Femur (tissue), 1 donor: ENCODE measurements around the gene PANX2.
"Not testable (repeated sequence)": the region's sequence is repeated elsewhere in the genome, so short reads cannot be mapped to it uniquely, and the experiment has no call there.

Experiments
- DNase-seq: peaks from one replicate; pipeline ENCODE4 v3.0.0-alpha.2; 2017

PANX2 gene

DNA sequence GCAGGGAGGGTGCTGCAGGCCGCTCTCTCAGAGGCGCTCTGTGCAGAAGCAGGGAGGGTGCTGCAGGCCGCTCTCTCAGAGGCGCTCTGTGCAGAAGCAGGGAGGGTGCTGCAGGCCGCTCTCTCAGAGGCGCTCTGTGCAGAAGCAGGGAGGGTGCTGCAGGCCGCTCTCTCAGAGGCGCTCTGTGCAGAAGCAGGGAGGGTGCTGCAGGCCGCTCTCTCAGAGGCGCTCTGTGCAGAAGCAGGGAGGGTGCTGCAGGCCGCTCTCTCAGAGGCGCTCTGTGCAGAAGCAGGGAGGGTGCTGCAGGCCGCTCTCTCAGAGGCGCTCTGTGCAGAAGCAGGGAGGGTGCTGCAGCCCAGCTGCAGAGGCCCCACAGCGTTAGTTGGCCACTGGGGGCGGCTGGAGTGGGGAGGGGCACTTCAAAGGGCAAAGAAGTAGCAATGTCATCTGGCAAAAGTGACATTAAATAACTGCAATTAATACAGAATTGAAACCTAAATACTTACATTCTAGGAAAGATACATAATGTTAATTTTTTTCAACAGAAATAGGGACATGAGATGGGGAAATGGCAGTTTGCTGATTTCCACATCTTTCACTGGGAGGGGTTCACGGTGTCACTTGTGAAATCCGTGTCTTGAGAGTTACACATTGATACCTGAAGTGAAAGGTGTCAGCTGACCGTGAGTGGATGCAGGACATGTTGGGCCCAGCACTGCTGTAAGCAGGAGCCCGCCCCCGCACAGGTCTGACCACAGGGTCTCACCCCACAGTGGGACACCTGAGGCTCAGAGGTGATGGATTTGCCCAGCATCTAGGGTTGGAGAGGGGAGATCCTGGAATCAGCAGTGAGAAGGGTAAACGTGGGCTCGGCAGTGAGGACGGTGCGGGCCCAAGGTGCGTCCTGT is 23.0 kb upstream of the PANX2 start:
- not testable (repeated sequence) for DNase-seq

DNA sequence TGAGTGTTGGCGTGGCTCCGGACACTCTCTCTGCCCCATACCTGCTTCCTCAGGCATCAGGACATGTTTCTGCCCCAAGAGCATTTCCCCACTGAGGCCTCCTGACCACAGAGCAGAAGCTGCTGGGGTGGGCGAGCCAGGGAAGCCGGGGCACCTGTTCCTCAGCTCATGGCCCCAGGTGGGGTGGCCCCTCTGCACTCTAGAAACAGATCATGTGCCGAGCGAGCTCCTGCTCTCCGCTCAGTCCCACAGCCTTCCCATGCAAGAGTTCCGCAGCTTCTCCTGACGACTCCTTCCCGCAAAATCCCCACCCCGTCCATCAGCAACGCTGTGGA is 22.4 kb upstream of the PANX2 start:
- DNase-seq, result no peak

DNA sequence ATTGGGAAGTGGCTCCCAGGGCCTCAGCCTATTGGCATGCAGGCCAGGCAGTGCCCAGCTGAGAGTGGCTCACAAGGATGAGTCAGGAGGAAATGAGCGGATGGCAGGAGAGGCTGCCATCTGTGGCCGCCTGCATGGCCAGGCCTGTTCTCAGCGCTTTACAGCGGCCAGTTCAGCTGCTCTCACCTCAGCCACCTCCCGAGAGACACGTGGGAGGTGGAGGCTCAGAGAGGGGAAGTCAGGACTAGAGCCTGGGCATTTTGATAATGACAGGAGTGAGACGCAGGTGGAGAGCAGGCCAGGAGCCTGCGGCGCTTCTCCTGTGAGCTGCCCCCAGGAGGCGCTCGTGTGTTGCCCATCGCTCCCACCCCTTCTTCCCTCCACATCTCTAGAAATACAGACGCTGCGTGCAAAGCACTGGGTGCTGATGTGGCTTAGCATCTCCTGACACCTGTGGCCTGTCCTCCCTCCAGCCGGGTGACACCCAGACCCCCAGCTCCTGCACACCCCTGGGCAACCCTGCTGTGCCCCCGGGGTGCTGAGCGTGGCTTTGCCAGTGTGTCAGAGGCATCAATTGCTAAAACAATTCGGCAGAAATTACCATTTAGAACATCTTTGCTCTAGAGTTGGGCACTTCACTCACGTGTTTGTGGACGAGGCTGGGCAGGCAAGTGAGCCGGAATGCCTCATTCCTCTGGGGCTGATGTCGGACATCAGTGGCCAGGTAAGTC is 21.4 kb upstream of the PANX2 start:
- DNase-seq, result peak; percentile 54

DNA sequence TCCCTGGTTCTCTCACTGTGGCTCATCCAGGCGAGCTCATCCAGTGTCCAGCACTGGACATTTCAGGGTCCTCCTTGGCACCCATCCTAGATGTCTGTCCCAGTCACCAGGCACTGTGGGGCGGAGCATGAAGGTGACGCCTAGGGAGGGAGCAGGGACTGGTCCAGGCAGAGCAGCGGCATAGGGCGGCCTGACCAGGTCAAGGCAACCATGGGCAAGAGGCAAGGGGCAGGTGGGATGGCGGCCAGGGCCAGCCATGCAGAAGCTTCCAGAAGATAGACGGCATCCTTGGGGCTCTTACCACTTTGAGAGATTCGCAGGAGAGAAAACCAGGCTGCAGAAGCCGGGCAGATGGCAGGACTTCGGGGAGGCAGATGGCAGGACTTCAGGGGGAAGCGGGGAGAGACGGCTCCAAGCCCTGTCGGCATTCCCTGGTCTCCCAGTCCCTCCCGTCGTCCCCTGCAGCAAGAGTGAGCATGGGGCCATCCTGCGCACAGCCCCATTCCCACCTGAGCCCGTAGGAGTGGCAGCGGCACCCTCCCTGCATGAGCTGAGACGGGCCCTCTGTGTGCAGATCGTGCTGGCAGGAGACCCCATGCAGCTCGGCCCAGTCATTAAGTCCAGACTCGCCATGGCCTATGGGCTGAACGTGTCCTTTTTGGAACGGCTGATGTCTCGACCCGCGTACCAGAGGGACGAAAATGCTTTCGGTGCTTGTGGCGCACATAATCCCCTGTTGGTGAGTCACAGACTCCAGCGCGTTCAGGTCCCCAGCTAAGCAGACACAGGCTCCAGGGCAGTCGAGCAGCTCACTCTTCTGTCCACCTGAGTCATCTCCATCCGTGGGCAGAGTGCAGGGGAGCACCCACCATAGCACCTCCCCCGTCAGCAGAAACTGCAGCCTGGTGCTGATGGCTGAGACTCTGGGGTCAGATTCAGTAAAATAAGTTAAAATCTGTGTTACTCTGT is 20.1 kb upstream of the PANX2 start:
- no peak for DNase-seq

DNA sequence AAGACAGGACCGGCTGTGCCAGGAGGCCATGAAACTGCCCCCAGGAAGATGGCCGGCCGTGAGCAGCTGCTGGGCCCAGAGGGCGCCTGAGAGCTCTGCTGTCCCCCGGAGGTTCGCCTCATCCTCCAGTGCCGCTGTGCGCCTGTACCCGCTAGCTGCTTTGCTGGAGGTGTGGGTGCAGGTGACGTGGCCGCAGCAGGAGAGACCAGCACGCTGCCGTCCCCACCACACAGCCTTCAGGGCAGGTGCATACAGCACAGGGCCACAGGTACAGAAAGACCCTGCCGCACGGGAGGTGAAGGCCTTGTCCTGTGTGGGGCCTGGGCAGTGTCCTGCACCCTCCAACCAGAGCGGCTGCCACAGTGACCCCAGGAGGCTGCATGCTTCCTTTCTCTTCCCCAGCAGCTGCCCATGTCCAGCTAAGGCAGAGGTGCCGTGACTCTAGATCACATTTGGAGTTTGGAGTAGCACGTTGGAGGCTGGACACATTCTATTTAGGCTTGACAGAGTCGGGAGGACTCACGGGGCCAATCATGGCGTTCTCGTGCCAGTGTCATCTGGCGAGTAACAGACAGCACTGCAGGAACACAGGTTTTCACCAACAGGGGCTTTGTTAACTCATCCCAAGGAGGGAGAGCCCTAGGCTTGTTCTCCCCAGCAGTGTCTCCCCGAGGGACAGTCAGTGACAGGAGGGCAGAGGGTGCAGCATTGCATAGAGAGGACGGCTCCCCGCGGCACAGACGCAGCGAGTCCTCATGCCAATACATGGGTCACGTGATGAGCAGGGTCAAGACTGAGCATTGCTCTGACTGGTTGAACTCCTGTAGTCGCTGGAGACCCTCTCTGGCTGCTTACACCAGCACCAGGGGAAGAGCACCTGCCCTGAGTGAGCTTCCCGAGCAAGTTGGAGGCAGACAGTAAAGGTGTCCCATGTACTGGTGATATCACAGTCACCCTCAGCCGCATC is 18.7 kb upstream of the PANX2 start:
- no peak for DNase-seq

DNA sequence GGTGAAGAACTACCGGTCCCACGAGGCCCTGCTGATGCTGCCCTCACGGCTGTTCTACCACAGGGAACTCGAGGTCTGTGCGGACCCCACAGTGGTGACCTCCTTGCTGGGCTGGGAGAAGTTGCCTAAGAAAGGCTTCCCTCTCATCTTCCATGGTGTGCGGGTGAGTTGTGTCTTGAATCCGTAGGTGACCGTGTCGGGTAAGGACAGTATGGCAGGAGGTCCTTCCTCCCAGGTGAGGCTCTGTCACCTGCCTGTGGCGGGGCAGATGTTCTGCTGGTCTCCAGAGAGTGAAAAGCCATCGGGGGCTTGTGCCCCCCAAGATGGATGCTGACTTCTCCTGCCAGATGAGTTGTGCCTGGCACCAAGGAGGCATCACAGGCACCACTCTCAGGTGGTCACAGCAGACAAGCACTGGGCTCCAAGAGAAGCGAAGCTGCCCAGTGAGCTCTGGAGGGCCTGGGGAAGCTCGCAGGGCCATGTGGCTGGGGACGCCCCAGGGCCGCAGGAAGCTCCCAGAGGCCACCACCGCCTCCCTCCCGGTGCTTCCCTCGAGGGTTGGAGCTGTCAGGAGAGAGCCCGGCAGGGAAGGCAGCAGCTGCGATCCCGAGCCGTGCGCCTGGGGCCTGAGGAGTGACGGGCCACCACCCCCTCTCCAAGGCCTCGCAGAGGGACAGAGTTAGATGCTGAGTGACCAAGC is 17.3 kb upstream of the PANX2 start:
- no peak for DNase-seq

DNA sequence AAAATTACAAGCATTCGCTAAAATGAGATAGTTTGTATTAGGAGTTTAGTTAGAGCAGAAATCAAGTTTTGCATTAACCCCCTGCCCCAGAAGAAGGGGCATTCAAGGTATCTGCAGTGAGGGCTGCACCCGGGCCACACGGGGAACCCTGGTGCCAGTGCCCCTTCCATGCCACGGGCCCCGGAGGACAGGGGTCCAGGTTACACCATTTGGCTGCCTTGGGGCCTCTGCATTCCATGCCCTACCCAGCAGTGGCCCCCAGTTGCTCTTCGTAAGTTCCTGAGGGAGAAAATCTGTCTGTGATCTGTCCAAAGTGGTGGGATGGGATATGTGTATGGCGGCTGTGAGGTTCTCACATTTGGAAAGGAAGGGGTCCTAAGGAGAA is 16.8 kb upstream of the PANX2 start:
- no peak for DNase-seq

DNA sequence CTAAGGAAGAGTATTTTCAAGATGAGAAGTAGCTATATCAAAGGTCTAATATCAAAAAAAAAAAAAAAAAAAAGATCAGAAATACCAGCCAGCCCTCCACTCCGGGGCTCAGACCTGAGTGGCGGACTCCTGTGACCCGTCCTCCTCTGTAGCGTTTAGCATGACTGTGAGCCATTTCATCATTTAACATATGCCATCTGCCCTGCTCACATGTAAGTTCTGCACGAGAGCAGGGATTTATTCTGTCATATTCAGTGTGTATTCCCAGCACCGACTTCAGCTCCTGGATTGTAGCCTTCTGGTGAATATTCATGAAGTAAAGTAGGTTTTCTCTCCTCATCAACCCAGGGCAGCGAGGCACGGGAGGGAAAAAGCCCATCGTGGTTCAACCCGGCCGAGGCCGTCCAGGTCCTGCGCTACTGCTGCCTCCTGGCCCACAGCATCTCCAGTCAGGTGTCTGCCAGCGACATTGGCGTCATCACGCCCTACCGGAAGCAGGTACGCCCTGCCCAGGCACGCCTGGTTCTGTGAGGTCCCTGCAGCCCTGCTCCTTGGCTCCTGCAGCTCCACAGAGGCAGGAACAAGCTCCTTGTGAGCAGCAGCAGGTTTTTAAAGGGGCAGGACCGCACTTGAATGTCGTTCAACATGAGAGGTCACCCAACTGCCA is 12.7 kb upstream of the PANX2 start:
- peak; percentile 15 for DNase-seq

DNA sequence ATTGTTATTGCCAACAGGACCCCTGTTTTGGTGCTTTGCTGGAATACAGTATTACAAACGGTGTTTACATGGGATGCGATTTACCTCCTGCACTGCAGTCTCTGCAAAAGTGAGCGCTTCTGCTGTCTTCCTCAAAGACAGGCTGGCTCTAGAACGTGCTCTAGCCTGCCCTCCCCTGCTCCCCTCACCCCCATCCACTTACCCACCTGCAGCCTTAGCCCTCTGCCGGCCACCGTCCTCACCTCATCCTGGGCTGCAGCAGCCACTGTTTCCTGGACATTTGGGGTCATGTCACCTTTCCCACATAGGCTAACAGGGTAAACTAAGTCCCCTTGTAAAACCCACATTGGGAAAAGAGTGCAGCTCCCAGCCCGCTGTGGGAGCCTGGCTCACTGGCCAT is 9.6 kb upstream of the PANX2 start:
- DNase-seq, result no peak

DNA sequence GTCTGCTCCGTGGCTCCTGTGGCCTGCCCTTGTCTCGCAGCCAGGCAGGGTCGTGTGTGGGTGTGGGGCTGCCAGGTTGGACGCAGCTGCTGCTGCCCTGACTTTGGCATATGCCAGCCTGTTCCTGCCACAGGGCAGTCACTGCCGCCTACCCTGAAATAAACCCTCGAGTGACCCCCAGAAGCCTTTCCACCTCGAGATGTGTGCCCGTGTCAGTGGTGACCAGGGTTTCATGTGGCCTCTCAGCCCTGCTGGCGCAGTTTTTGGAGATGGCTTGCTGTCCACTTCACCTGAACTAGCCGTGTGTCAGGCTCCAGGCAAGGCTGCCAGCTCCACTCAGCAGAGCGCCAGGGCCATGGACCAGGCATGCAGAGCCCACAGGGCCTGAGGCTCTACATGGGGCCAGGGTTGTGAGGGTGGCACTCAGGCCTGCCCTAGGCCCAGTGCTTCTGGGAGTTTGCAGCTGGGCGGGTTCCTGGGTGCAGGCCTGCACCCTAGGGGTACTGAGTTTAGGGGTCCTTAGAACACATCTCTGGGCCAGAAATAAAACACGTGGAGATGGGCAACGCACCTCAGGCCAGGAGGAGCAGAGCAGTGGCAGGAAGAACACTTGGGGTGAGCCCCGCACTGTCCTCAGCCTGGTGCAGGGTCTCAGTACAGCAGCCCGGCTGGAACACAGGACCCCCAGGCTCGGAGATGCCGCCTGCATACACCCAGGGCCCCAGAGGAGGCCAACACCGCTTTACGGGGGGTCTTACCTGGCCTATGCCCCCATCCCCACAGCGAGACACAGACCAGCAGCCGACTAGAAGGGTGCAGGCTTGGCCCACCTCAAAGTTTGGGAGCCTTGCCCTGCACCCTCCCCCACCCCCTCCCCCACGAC is 8.8 kb upstream of the PANX2 start:
- no peak for DNase-seq

DNA sequence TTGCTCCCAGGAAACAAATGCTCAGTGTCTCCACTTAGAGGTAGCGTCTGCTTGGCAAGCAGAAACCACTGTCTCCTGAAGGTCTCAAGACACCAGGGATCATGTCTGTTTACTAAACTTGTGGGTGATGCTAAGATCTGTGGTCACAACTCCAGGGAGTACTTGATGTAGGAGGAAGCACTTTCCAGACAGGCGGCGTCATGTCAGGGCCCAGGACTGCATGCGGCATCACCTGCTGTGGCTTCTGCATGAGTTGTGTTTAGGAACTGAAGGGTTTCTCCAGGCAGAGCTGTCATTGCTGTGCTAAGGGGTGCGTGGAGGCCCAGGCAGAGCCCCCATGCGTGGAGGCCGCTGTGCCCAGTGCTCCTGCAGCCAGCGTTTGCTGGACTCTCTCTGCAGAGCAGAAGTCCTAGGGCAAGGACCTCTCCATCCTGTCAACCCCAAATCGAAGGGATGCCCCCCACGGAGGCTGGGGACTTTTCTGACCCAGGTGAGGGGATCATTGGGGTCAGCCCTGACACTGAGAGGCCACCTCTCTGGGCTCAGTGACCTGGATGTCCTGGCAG is 8.1 kb upstream of the PANX2 start:
- DNase-seq, result no peak

DNA sequence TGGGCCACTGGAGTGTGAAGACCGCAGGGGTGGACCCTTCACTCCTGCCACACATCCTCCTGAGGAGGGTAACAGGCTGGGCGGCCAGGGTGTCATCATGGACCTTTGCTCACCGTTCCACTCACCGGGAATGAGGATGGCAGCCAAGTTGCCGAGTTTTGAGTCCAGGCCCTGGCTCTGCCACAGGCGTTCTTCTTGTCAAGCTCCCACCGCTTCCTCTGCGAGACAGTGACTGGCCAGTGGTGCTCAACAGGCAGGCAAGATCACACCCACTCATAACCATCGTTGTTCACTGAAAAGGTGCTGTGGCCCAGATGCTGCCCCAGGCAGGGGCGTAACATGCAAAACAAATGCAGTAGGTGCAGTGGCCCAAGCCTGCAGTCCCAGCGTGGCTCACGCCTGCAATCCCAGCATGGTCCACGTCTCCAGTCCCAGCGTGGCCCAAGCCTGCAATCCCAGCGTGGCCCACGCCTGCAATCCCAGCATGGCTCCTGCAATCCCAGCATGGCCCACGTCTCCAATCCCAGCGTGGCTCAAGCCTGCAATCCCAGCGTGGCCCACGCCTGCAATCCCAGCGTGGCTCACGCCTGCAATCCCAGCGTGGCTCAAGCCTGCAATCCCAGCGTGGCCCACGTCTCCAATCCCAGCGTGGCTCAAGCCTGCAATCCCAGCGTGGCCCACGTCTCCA is 5.0 kb upstream of the PANX2 start:
- DNase-seq, result peak; percentile 15

DNA sequence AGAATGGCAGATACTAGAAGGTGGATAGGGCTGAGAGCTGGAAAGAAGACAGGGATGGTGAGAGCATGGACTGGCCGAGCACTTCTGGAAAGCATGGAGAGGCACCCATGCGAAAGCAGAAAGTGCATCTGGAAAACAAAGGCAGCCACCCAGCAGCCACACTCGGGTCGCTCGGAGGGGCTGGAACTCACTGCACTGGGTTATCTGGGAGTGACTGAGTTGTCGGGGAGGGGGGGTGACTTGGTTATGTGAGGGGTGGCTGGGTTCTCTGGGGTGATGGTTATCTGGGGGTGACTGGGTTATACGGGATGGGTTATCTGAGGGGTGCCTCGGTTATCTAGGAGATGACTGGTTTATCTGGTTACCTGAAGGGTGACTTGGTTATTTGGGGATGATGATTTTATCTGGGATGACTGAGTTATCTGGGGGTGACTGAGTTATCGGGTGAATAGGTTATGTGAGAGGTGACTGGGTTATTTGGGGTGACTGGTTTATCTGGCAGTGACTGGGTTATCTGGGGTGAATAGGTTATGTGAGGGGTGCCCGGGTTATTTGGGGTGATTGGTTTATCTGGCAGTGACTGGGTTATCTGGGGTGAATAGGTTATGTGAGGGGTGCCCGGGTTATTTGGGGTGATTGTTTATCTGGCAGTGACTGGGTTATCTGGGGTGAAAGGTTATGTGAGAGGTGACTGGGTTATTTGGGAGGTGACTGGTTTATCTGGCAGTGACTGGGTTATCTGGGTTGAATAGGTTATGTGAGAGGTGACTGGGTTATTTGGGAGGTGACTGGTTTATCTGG is 2.6 kb upstream of the PANX2 start:
- peak; percentile 10 for DNase-seq

DNA sequence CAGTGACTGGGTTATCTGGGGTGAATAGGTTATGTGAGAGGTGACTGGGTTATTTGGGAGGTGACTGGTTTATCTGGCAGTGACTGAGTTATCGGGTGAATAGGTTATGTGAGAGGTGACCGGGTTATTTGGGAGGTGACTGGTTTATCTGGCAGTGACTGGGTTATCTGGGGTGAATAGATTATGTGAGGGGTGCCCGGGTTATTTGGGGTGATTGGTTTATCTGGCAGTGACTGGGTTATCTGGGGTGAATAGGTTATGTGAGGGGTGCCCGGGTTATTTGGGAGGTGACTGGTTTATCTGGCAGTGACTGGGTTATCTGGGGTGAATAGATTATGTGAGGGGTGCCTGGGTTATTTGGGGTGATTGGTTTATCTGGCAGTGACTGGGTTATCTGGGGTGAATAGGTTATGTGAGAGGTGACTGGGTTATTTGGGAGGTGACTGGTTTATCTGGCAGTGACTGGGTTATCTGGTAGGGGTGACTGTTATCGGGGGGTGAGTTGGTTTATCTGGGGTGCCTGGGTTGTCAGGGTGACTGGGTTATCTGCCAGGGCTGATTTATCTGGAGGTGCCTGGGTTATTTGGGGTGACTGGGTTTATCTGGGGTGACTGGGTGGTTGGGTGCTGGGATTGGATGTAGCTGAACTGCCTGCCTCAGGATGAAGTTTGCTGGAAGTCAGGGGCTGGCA is 1.9 kb upstream of the PANX2 start:
- DNase-seq, result not testable (repeated sequence)

DNA sequence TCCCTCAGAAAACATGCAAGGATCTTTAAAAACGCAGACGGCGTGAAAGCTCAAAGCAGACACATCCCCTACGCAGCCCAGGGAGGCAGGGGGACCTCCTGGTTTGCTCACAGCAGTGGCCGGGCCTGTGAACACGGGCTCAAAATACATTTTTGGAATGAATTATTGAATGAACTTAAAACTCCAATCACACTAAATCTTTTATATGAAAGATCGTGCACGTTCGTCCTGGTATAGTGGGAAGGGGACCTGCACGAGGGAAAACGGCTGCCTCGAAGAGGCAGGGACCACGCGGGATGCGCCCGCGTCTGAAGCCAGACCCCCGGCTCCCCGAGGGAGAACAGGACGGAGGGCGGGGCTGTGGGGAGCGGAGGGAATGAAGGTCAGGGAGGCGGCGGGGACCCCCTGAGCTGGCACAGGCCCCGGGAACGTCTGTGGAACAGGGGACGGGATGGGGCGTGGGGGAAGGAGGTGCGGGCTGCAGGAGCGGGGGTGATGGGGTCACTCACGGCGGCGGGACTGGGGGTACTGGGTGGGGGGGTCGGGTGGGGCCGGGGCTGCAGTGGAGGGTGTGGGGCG is 1.3 kb upstream of the PANX2 start:
- peak; percentile 19 for DNase-seq

DNA sequence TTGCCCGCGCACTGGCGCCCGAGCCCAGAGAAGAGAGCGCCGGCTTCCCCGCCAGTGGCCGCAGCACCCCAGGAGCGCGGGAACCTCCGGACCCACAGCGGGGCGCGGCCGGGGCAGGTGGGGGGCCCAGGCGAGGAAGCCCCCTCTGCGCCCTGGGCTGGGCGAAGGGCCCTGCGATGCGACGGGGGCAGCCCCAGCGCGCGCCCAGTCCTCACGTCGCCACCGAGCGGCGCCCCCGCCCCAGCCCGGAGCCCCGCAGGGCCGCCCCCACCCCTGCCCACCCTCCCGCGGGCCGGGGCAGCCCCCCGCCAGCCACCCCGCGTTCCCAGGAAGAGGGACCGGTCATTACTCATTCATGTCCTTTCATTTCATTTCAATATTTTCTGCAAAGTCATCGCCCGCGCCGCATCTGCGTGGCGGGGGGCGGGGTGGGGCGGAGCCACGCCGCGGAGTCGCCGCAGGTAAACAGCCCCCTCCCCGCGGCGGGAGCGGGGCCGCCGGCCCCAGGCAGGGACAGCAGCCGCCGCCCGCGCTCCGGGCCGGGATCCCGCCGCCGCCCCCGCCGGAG is 673 bp upstream of the PANX2 start:
- peak; percentile 32 for DNase-seq
